GM23338 (cell line): ENCODE results near the gene TSHZ2. TPM values are rescaled to one million over a fixed set of nuclear protein-coding genes. Genes with fewer than 3 reads are reported as not detected.

Experiments used
- ATAC-seq: fragments of 200-7000 bp; cut with Tn5 transposase; 3 replicates; pipeline ENCODE4 v1.9.1; 2020
- DNase-seq: peaks from one replicate; pipeline ENCODE4 v3.0.0-alpha.2; 2015; ENCODE audit warnings: low spot score
- H2AFZ ChIP-seq: fragments of 200-600 bp; sonication (generic); 2 replicates; pipeline ENCODE4 v1.8.0; 2016; ENCODE audit warnings: antibody characterized with exemption, mild to moderate bottlenecking, moderate library complexity
- H3F3A ChIP-seq: fragments of 200-600 bp; sonication (generic); replicated peaks from 2 replicates; pipeline ENCODE4 v1.8.0; 2017; ENCODE audit warnings: antibody characterized with exemption, mixed run types, low read depth
- H3K27ac ChIP-seq: fragments of 200-600 bp; sonication (generic); 2 replicates; pipeline ENCODE4 v1.6.1; 2016; ENCODE audit warnings: low read depth
- H3K27me3 ChIP-seq: fragments of 200-600 bp; sonication (generic); 2 replicates; pipeline ENCODE4 v1.8.0; 2016; ENCODE audit warnings: mild to moderate bottlenecking, mixed run types, moderate library complexity; ENCODE audit not compliant: insufficient read depth
- H3K36me3 ChIP-seq: fragments of 200-600 bp; sonication (generic); 2 replicates; pipeline ENCODE4 v1.8.0; 2016; ENCODE audit warnings: mild to moderate bottlenecking; ENCODE audit not compliant: insufficient read depth
- H3K4me1 ChIP-seq: fragments of 200-600 bp; sonication (generic); 2 replicates; pipeline ENCODE4 v1.8.0; 2016; ENCODE audit warnings: mild to moderate bottlenecking, moderate library complexity; ENCODE audit not compliant: insufficient read depth
- H3K4me2 ChIP-seq: fragments of 200-600 bp; sonication (generic); 2 replicates; pipeline ENCODE4 v1.7.1; 2017; ENCODE audit warnings: mixed run types
- H3K4me3 ChIP-seq: fragments of 200-600 bp; sonication (generic); 2 replicates; pipeline ENCODE4 v1.6.1; 2016; ENCODE audit warnings: mixed run types
- H3K79me2 ChIP-seq: fragments of 200-600 bp; sonication (generic); replicated peaks from 2 replicates; pipeline ENCODE4 v1.8.0; 2017; ENCODE audit warnings: mild to moderate bottlenecking; ENCODE audit not compliant: insufficient read depth
- H3K9me2 ChIP-seq: fragments of 200-600 bp; sonication (generic); 2 replicates; pipeline ENCODE4 v1.8.0; 2017; ENCODE audit not compliant: insufficient read depth
- H4K20me1 ChIP-seq: fragments of 200-600 bp; sonication (generic); replicated peaks from 2 replicates; pipeline ENCODE4 v1.8.0; 2017; ENCODE audit warnings: mild to moderate bottlenecking; ENCODE audit not compliant: insufficient read depth
- H3K27ac Mint-ChIP-seq: 2 replicates; pipeline ENCODE4 v1.8.0; 2020; ENCODE audit warnings: inconsistent platforms, mild to moderate bottlenecking, moderate library complexity, mixed read lengths
- H3K27me3 Mint-ChIP-seq: 3 replicates; pipeline ENCODE4 v1.8.0; 2022; ENCODE audit warnings: low read depth, mild to moderate bottlenecking, moderate library complexity, mixed read lengths, inconsistent platforms; ENCODE audit not compliant: insufficient read depth, poor library complexity
- H3K36me3 Mint-ChIP-seq: 3 replicates; pipeline ENCODE4 v1.8.0; 2021; ENCODE audit warnings: low read depth, mild to moderate bottlenecking, inconsistent platforms, moderate library complexity, mixed read lengths
- H3K4me1 Mint-ChIP-seq: 3 replicates; pipeline ENCODE4 v1.8.0; 2020; ENCODE audit warnings: mild to moderate bottlenecking, inconsistent platforms, mixed read lengths
- H3K4me3 Mint-ChIP-seq: 3 replicates; pipeline ENCODE4 v1.8.0; 2021; ENCODE audit warnings: moderate library complexity, mild to moderate bottlenecking, inconsistent platforms, mixed read lengths
- H3K9me3 Mint-ChIP-seq: 3 replicates; pipeline ENCODE4 v1.8.0; 2020; ENCODE audit warnings: moderate library complexity, mild to moderate bottlenecking, inconsistent platforms, mixed read lengths
- CREB1 ChIP-seq: fragments of 250-450 bp; sonication (Bioruptor Pico); IDR thresholded peaks from 2 replicates; pipeline ENCODE4 v1.5.0; 2020; ENCODE audit warnings: low read depth, mild to moderate bottlenecking, moderate library complexity
- ETS1 ChIP-seq: IDR thresholded peaks from 2 replicates; pipeline ENCODE4 v1.6.1; 2016; ENCODE audit warnings: antibody characterized with exemption
- EZH2 ChIP-seq: fragments of 200-600 bp; sonication (generic); IDR thresholded peaks from one replicate; pipeline ENCODE4 v1.8.0; 2017; ENCODE audit warnings: antibody characterized with exemption, mild to moderate bottlenecking, low read depth; ENCODE audit not compliant: unreplicated experiment
- EZH2phosphoT487 ChIP-seq: fragments of 200-600 bp; sonication (generic); IDR thresholded peaks from one replicate; pipeline ENCODE4 v1.8.1; 2018; ENCODE audit warnings: antibody characterized with exemption; ENCODE audit not compliant: unreplicated experiment
- JUNB ChIP-seq: IDR thresholded peaks from one replicate; pipeline ENCODE4 v1.6.1; 2016; ENCODE audit warnings: antibody characterized with exemption; ENCODE audit not compliant: unreplicated experiment
- NANOG ChIP-seq: IDR thresholded peaks from 2 replicates; pipeline ENCODE4 v1.6.1; 2016; ENCODE audit warnings: antibody characterized with exemption, borderline replicate concordance
- POLR2AphosphoS5 ChIP-seq: IDR thresholded peaks from 2 replicates; pipeline ENCODE4 v1.6.1; 2016; ENCODE audit warnings: antibody characterized with exemption, low read depth
- REST ChIP-seq: IDR thresholded peaks from one replicate; pipeline ENCODE4 v1.6.1; 2018; ENCODE audit warnings: antibody characterized with exemption; ENCODE audit not compliant: unreplicated experiment
- STAT1 ChIP-seq: IDR thresholded peaks from one replicate; pipeline ENCODE4 v1.6.1; 2016; ENCODE audit warnings: antibody characterized with exemption; ENCODE audit not compliant: unreplicated experiment
- ZNF114 ChIP-seq: fragments of 250-450 bp; sonication (Bioruptor Pico); IDR thresholded peaks from 2 replicates; pipeline ENCODE4 v1.5.0; 2020; ENCODE audit warnings: mild to moderate bottlenecking, moderate library complexity
- ZNF331 ChIP-seq: fragments of 250-450 bp; sonication (Bioruptor Pico); IDR thresholded peaks from 2 replicates; pipeline ENCODE4 v1.5.0; 2020; ENCODE audit warnings: low read depth, mild to moderate bottlenecking, moderate library complexity
- polyA plus RNA-seq: library from polyadenylated mRNA; unstranded; fragments of >200 nt; fragmentation: Nextera tagmentation; extraction: Ambion mirVana; gene quantifications from 2 replicates; pipeline ENCODE4 v1.2.1, GENCODE V29; 2016
- total RNA-seq: library from RNA; depleted of rRNA; stranded (reverse); fragments of >200 nt; shearing (Covaris generic); gene quantifications from 2 replicates; pipeline ENCODE4 v1.2.3, GENCODE V29; 2014

Gene TSHZ2
- total and polyA plus RNA-seq, 2 experiments from 2014 or later = 0.49 to 1.3 TPM

DNA sequence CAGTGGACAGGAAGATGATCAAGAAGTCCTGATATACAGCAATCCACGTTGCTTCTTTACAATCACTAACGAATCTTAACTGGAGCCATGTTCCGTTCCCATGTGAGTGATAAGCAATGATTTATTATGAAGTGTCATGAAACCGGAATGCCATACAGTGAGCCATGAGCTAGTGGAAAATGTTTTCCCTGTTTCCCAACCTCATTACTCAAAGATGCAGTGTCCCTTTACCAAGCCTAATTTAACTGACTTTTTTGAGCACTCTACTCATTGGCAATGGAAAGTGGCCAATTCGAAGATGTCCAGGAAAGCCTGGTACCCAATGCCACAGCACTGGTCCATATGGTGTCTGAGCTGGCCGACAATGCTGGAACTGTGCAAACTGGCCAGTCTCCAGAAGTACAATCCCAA lies 473.2 kb downstream of the TSHZ2 start:
- Mint-ChIP-seq H3K4me1 (peaks cover 2% of the 10 kb centered on the region; the same call in 2 of the 3 replicates), H3K4me3 (no peak overlapping the region), H3K27ac (no peak overlapping the region), H3K27me3 (peaks cover 3% of the 10 kb centered on the region), H3K9me3 (peaks cover 28% of the 10 kb centered on the region), H3K36me3 (peaks cover 13% of the 10 kb centered on the region; the same call in 2 of the 3 replicates)
- Histone ChIP-seq H3K79me2 (no peaks in the 10 kb centered on the region), H3K4me3 (no peak overlapping the region), H2AFZ (no peak overlapping the region), H3K27ac (no peak overlapping the region), H3K36me3 (no peaks in the 10 kb centered on the region), H3K4me2 (no peak overlapping the region), H3K27me3 (no peaks in the 10 kb centered on the region), H3K4me1 (no peaks in the 10 kb centered on the region; the same call in 1 of the 2 replicates), H4K20me1 (no peaks in the 10 kb centered on the region), H3K9me2 (0 out of 2 replicates have a peak, but pooled peaks cover 3% of the 10 kb centered on the region), H3F3A (no peaks in the 10 kb centered on the region)
- no peak for ATAC-seq
- no peak for DNase-seq
- TF ChIP-seq REST (no peak), JUNB (no peak), NANOG (no peak), CREB1 (no peak), EZH2phosphoT487 (no peak), ZNF331 (no peak), STAT1 (no peak), EZH2 (no peak), POLR2AphosphoS5 (no peak), ZNF114 (no peak), ETS1 (no peak)

DNA sequence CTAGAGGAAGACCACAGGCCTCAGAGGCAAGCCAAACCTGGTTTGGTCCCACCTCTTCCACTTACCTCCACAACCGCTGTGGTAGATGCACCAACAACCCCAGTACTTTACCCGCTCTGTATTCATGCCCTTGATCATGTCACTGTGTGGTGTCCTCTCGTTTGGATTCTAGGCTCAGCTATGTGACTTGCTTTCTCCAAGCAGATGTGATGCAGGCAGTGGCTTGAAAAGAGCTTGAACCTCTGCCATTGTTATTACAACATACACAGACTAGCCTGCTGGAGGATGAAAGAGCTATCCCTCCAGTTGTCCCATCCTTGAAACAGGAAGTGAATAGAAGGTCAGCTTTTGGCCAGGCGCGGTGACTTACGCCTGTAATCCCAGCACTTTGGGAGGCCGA lies 473.8 kb downstream of the TSHZ2 start:
- Histone ChIP-seq H3K27ac (no peak overlapping the region), H3F3A (no peaks in the 10 kb centered on the region), H3K36me3 (0 out of 2 replicates have a peak, but pooled peaks cover 2% of the 10 kb centered on the region), H3K27me3 (no peaks in the 10 kb centered on the region), H3K4me1 (no peaks in the 10 kb centered on the region; the same call in 1 of the 2 replicates), H4K20me1 (no peaks in the 10 kb centered on the region), H3K79me2 (no peaks in the 10 kb centered on the region), H2AFZ (no peak overlapping the region), H3K4me2 (no peak overlapping the region), H3K4me3 (no peak overlapping the region), H3K9me2 (0 out of 2 replicates have a peak, but pooled peaks cover 3% of the 10 kb centered on the region)
- Mint-ChIP-seq H3K4me3 (no peak overlapping the region), H3K27me3 (peaks cover 3% of the 10 kb centered on the region), H3K27ac (no peak overlapping the region), H3K9me3 (peaks cover 28% of the 10 kb centered on the region), H3K36me3 (peaks cover 13% of the 10 kb centered on the region; the same call in 2 of the 3 replicates), H3K4me1 (peaks cover 2% of the 10 kb centered on the region; the same call in 2 of the 3 replicates)
- TF ChIP-seq ETS1 (no peak), POLR2AphosphoS5 (no peak), CREB1 (no peak), EZH2phosphoT487 (no peak)
- ATAC-seq (no peak), DNase-seq (no peak)
